ENCODE measurements around the gene ZBTB1. TPM values are rescaled to one million over a fixed set of nuclear protein-coding genes. Genes with fewer than 3 reads are reported as not detected.
A peak's percentile ranks its signal among the peaks of the same experiment; 100 is the strongest.

The ZBTB1 gene
- total and polyA plus RNA-seq, 4 donors, result 13.4 to 65.5 (median 25.0) TPM

DNA sequence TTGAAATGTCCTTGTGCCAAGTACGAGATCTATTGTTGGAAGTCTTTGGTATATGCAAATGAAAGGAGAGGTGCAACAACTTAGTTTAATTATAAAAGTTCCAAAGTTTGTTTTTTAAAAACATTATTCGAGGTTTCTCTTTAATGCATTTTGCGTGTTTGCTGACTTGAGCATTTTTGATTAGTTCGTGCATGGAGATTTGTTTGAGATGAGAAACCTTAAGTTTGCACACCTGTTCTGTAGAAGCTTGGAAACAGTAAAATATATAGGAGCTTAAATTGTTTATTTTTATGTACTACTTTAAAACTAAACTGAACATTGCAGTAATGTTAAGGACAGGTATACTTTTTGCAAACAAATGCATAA lies 38.2 kb downstream of the ZBTB1 start:
- H3K36me3 ChIP-seq (ENCODE audit: control insufficient read depth in 4 of 4, insufficient read depth in 4 of 4, low read length in 4 of 4), result no peaks in the 10 kb centered on the region
- no peak for ATAC-seq (ENCODE audit: insufficient read depth, low FRiP score)
- H3K4me3 ChIP-seq, result no peak overlapping the region
- peaks cover 0 to 11% (median 0%) of the 10 kb centered on the region in 4 donors for H3K9me3 ChIP-seq (ENCODE audit: control insufficient read depth in 4 of 4, insufficient read depth in 3 of 4, low read length in 3 of 4)
- H3K27ac ChIP-seq (ENCODE audit: low read depth in 1 of 2, low read length in 1 of 2), result no peak overlapping the region
- H3K4me1 ChIP-seq (ENCODE audit: control insufficient read depth in 5 of 5, insufficient read depth in 5 of 5, low read length in 5 of 5), result peaks cover 0 to 11% (median 0%) of the 10 kb centered on the region in 5 donors
- peaks cover 0 to 49% (median 44%) of the 10 kb centered on the region in 3 donors for H3K27me3 ChIP-seq (ENCODE audit: control insufficient read depth in 3 of 3, insufficient read depth in 3 of 3, low read length in 2 of 3)
- TF ChIP-seq, protein P1, sequence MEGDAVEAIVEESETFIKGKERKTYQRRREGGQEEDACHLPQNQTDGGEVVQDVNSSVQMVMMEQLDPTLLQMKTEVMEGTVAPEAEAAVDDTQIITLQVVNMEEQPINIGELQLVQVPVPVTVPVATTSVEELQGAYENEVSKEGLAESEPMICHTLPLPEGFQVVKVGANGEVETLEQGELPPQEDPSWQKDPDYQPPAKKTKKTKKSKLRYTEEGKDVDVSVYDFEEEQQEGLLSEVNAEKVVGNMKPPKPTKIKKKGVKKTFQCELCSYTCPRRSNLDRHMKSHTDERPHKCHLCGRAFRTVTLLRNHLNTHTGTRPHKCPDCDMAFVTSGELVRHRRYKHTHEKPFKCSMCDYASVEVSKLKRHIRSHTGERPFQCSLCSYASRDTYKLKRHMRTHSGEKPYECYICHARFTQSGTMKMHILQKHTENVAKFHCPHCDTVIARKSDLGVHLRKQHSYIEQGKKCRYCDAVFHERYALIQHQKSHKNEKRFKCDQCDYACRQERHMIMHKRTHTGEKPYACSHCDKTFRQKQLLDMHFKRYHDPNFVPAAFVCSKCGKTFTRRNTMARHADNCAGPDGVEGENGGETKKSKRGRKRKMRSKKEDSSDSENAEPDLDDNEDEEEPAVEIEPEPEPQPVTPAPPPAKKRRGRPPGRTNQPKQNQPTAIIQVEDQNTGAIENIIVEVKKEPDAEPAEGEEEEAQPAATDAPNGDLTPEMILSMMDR (IDR thresholded peaks at IDR 0.05; ENCODE audit: control extremely low read depth, extremely low read depth), result no peak
- H3K9ac ChIP-seq (ENCODE audit: insufficient read depth in 1 of 2, low read length in 2 of 2), result no peak overlapping the region
- 62 to 67% methylated on average over 4 of the region's 4 CpGs for WGBS, 2 donors
- DNase-seq, result peak in 2 of 3 donors; percentile 6 to 32

DNA sequence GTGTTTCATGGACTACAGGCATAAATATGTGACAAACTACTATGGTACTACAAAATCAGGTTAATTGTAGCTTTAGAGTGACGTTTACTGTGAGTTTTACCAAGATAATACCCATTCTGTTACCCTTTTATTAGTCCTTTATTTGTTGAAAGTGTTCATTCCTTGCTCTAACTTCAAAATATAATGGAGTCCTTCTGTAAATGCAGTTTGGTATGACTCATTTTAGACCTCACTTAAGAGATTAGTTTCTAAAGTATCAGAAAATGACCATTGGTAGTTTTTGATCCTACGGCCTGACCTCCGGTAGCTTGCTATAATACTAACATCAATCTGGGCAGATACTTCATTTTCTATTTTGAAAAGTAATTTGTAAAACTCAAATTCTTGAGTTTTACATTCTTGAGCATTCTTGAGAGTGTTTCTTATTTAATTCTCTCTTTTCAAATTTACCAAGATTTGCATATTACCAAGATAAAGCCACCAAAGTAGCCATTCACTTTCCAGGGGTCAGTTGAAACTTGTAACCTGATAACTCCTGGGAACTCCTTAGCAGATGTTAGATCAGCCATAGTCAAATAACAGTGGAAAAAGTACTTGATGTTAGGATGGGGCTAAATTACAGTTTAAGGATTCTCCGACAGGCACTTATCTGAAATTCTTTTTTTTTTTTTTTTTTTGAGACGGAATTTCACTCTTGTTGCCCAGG lies 40.2 kb downstream of the ZBTB1 start:
- no peak overlapping the region for H3K9ac ChIP-seq (ENCODE audit: insufficient read depth in 1 of 2, low read length in 2 of 2)
- H3K4me1 ChIP-seq (ENCODE audit: control insufficient read depth in 5 of 5, insufficient read depth in 5 of 5, low read length in 5 of 5), result peaks cover 0 to 11% (median 0%) of the 10 kb centered on the region in 5 donors
- H3K9me3 ChIP-seq (ENCODE audit: control insufficient read depth in 4 of 4, insufficient read depth in 3 of 4, low read length in 3 of 4), result peaks cover 0 to 11% (median 0%) of the 10 kb centered on the region in 4 donors
- H3K27ac ChIP-seq (ENCODE audit: low read depth in 1 of 2, low read length in 1 of 2), result no peak overlapping the region
- DNase-seq (no peak), ATAC-seq (ENCODE audit: insufficient read depth, low FRiP score) (no peak)
- whole genome bisulfite sequencing, 2 donors, result 69 to 87% methylated on average over 5 of the region's 5 CpGs
- no peak overlapping the region for H3K4me3 ChIP-seq
- H3K36me3 ChIP-seq (ENCODE audit: control insufficient read depth in 4 of 4, insufficient read depth in 4 of 4, low read length in 4 of 4), result no peaks in the 10 kb centered on the region
- H3K27me3 ChIP-seq (ENCODE audit: control insufficient read depth in 3 of 3, insufficient read depth in 3 of 3, low read length in 2 of 3), result peaks cover 0 to 61% (median 56%) of the 10 kb centered on the region in 3 donors
- TF ChIP-seq, protein P1 (IDR thresholded peaks at IDR 0.05; ENCODE audit: control extremely low read depth, extremely low read depth), result no peak

GRCh38 chr14:64549016-64549415 lies 44.4 kb downstream of the ZBTB1 start:
- Histone ChIP-seq H3K4me1 (ENCODE audit: control insufficient read depth in 5 of 5, insufficient read depth in 5 of 5, low read length in 5 of 5) (peaks cover 0 to 14% (median 0%) of the 10 kb centered on the region in 5 donors), H3K9me3 (ENCODE audit: control insufficient read depth in 4 of 4, insufficient read depth in 3 of 4, low read length in 3 of 4) (no peaks in the 10 kb centered on the region), H3K27me3 (ENCODE audit: control insufficient read depth in 3 of 3, insufficient read depth in 3 of 3, low read length in 2 of 3) (peaks cover 0 to 48% (median 42%) of the 10 kb centered on the region in 3 donors), H3K9ac (ENCODE audit: insufficient read depth in 1 of 2, low read length in 2 of 2) (no peak overlapping the region), H3K27ac (ENCODE audit: low read depth in 1 of 2, low read length in 1 of 2) (no peak overlapping the region), H3K36me3 (ENCODE audit: control insufficient read depth in 4 of 4, insufficient read depth in 4 of 4, low read length in 4 of 4) (no peaks in the 10 kb centered on the region), H3K4me3 (no peak overlapping the region)
- TF ChIP-seq, protein P1 (IDR thresholded peaks at IDR 0.05; ENCODE audit: control extremely low read depth, extremely low read depth), result no peak
- DNase-seq, result no peak
- WGBS, 2 donors, result 79 to 87% methylated on average over 1 of the region's 1 CpG
- no peak for ATAC-seq (ENCODE audit: insufficient read depth, low FRiP score)
